LoVo (cell line): Measurements from ENCODE around the gene AKAP12.
A peak's percentile ranks its signal among the peaks of the same experiment; 100 is the strongest.
"Not testable (repeated sequence)": the region's sequence is repeated elsewhere in the genome, so short reads cannot be mapped to it uniquely, and the experiment has no call there.

Experiments
- DNase-seq: peaks from one replicate; pipeline ENCODE4 v3.0.0-alpha.2; 2016; ENCODE audit warnings: low spot score

The AKAP12 gene

GRCh38 chr6:151379933-151380847 is 140.4 kb downstream of the AKAP12 start:
- no peak for DNase-seq

GRCh38 chr6:151380848-151381205 is 141.1 kb downstream of the AKAP12 start:
- no peak for DNase-seq

- DNase-seq: no peak
Measured at GRCh38 chr6:151381722-151382121, 142.0 kb downstream of the AKAP12 start.

GRCh38 chr6:151382631-151383030 is 142.9 kb downstream of the AKAP12 start:
- DNase-seq: not testable (repeated sequence)

- no peak for DNase-seq
Measured at GRCh38 chr6:151384151-151384550, 144.4 kb downstream of the AKAP12 start.

GRCh38 chr6:151385177-151385576 is 145.4 kb downstream of the AKAP12 start:
- no peak for DNase-seq

- DNase-seq: no peak
Measured at GRCh38 chr6:151387175-151387970, 147.6 kb downstream of the AKAP12 start.

- no peak for DNase-seq
Measured at GRCh38 chr6:151388236-151388635, 148.5 kb downstream of the AKAP12 start.

- no peak for DNase-seq
Measured at GRCh38 chr6:151388997-151389617, 149.3 kb downstream of the AKAP12 start.

- DNase-seq: peak; percentile 48
Measured at GRCh38 chr6:151389618-151390275, 150.0 kb downstream of the AKAP12 start.

GRCh38 chr6:151390276-151390850 is 150.6 kb downstream of the AKAP12 start:
- DNase-seq: peak; percentile 97

- peak; percentile 57 for DNase-seq
Measured at GRCh38 chr6:151390851-151391470, 151.2 kb downstream of the AKAP12 start.

- DNase-seq: peak; percentile 67
Measured at GRCh38 chr6:151391471-151392413, 152.0 kb downstream of the AKAP12 start, which contains the start of gene ZBTB2. Gene ZBTB2 (minus strand): TSS chr6:151391559. CDS start chr6:151373637, 17,922 bp downstream.

- no peak for DNase-seq
Measured at GRCh38 chr6:151392427-151392826, 152.7 kb downstream of the AKAP12 start.

- no peak for DNase-seq
Measured at GRCh38 chr6:151393410-151393809, 153.6 kb downstream of the AKAP12 start.

GRCh38 chr6:151399679-151400078 is 159.9 kb downstream of the AKAP12 start:
- DNase-seq: no peak

- DNase-seq: no peak
Measured at GRCh38 chr6:151400473-151400872, 160.7 kb downstream of the AKAP12 start.

- DNase-seq: no peak
Measured at GRCh38 chr6:151402228-151402627, 162.5 kb downstream of the AKAP12 start.

GRCh38 chr6:151403919-151404308 is 164.1 kb downstream of the AKAP12 start:
- DNase-seq: no peak
